HEK293 (cell line): ENCODE results near the gene BCL2L11.

Experiments
- CTCF ChIA-PET: fragments of 350-600 bp; formaldehyde crosslinking; extraction: SDS; loops from one replicate; lab custom pipeline; 2021; ENCODE audit warnings: antibody characterized with exemption; lab: Yijun Ruan, JAX
- POLR2A ChIA-PET: fragments of 300-600 bp; formaldehyde crosslinking; extraction: SDS; loops from one replicate; lab custom pipeline; 2020; ENCODE audit warnings: antibody characterized with exemption, inconsistent platforms; lab: Yijun Ruan, JAX
- H3K27ac ChIP-seq: fragments of 200-500 bp; sonication (Bioruptor generic); 2 replicates; pipeline ENCODE4 v1.5.1; 2014; ENCODE audit warnings: low read depth, low read length, control low read depth, inconsistent platforms; ENCODE audit errors: extremely low read depth
- H3K36me3 ChIP-seq, 2 experiments: fragments of 200-500 bp in 1 of 2; sonication (Bioruptor generic) in 1 of 2; 1 replicate in 1 of 2; 2 replicates in 1 of 2; pipeline ENCODE4 v1.5.1; 2014 to 2017; ENCODE audit warnings: inconsistent platforms in 2 of 2, low read length in 2 of 2; ENCODE audit not compliant: control insufficient read depth in 2 of 2, insufficient read depth in 1 of 2
- H3K4me1 ChIP-seq: fragments of 200-500 bp; sonication (Bioruptor generic); 2 replicates; pipeline ENCODE4 v1.5.1; 2014; ENCODE audit warnings: mild to moderate bottlenecking, low read length, inconsistent platforms; ENCODE audit not compliant: control insufficient read depth, insufficient read depth
- H3K4me3 ChIP-seq: 2 replicates; pipeline ENCODE4 v1.5.1; 2011; ENCODE audit warnings: low read depth, mild to moderate bottlenecking, control low read depth, low read length, moderate library complexity
- H3K9me3 ChIP-seq: fragments of 200-500 bp; sonication (Bioruptor generic); 2 replicates; pipeline ENCODE4 v1.5.1; 2014; ENCODE audit warnings: low read depth, low read length, inconsistent platforms; ENCODE audit not compliant: control insufficient read depth, insufficient read depth
- AEBP2 ChIP-seq: fragments of 450-650 bp; formaldehyde crosslinking; IDR thresholded peaks from 2 replicates; pipeline ENCODE4 v1.5.1; 2016; ENCODE audit warnings: missing biosample characterization, missing genetic modification characterization, borderline replicate concordance
- GLIS1 ChIP-seq: fragments of 450-650 bp; formaldehyde crosslinking; IDR thresholded peaks from 2 replicates; pipeline ENCODE4 v1.5.1; 2016; ENCODE audit warnings: missing biosample characterization, missing genetic modification characterization
- PRDM6 ChIP-seq: fragments of 450-650 bp; formaldehyde crosslinking; IDR thresholded peaks from 2 replicates; pipeline ENCODE4 v1.5.1; 2017; ENCODE audit warnings: missing biosample characterization, missing genetic modification characterization
- YY2 ChIP-seq: fragments of 450-650 bp; formaldehyde crosslinking; IDR thresholded peaks from 2 replicates; pipeline ENCODE4 v1.5.1; 2016; ENCODE audit warnings: missing biosample characterization, missing genetic modification characterization
- ZBTB11 ChIP-seq: fragments of 450-650 bp; formaldehyde crosslinking; conservative IDR thresholded peaks from 2 replicates; pipeline ENCODE4 v1.5.1; 2016; ENCODE audit warnings: low read depth, missing biosample characterization, missing genetic modification characterization
- ZBTB17 ChIP-seq: fragments of 450-650 bp; formaldehyde crosslinking; IDR thresholded peaks from 2 replicates; pipeline ENCODE4 v1.5.1; 2016; ENCODE audit warnings: missing biosample characterization, missing genetic modification characterization
- ZBTB6 ChIP-seq: fragments of 450-650 bp; formaldehyde crosslinking; IDR thresholded peaks from 2 replicates; pipeline ENCODE4 v1.5.1; 2017; ENCODE audit warnings: missing biosample characterization, missing genetic modification characterization
- ZBTB8A ChIP-seq: fragments of 450-650 bp; formaldehyde crosslinking; IDR thresholded peaks from 2 replicates; pipeline ENCODE4 v1.5.1; 2016; ENCODE audit warnings: missing biosample characterization, missing genetic modification characterization
- ZIC2 ChIP-seq: fragments of 450-650 bp; formaldehyde crosslinking; IDR thresholded peaks from 2 replicates; pipeline ENCODE4 v1.5.1; 2016; ENCODE audit warnings: missing biosample characterization, missing genetic modification characterization
- ZNF132 ChIP-seq: fragments of 450-650 bp; formaldehyde crosslinking; IDR thresholded peaks from 2 replicates; pipeline ENCODE4 v1.5.1; 2017; ENCODE audit warnings: missing biosample characterization, missing genetic modification characterization, borderline replicate concordance
- ZNF148 ChIP-seq: fragments of 450-650 bp; formaldehyde crosslinking; IDR thresholded peaks from 2 replicates; pipeline ENCODE4 v1.5.0; 2017; ENCODE audit warnings: missing biosample characterization, missing genetic modification characterization, borderline replicate concordance
- ZNF19 ChIP-seq: fragments of 450-650 bp; formaldehyde crosslinking; IDR thresholded peaks from 2 replicates; pipeline ENCODE4; 2016; ENCODE audit warnings: missing biosample characterization, missing genetic modification characterization, low read depth
- ZNF335 ChIP-seq: fragments of 450-650 bp; formaldehyde crosslinking; conservative IDR thresholded peaks from 2 replicates; pipeline ENCODE4 v1.5.1; 2016; ENCODE audit warnings: missing biosample characterization, missing genetic modification characterization
- ZNF48 ChIP-seq: fragments of 450-650 bp; formaldehyde crosslinking; IDR thresholded peaks from 2 replicates; pipeline ENCODE4 v1.5.1; 2016; ENCODE audit warnings: missing biosample characterization, missing genetic modification characterization
- ZNF514 ChIP-seq: fragments of 450-650 bp; formaldehyde crosslinking; IDR thresholded peaks from 2 replicates; pipeline ENCODE4 v1.5.1; 2016; ENCODE audit warnings: missing biosample characterization, missing genetic modification characterization
- ZNF571 ChIP-seq: fragments of 450-650 bp; formaldehyde crosslinking; IDR thresholded peaks from 2 replicates; pipeline ENCODE4 v1.5.0; 2017; ENCODE audit warnings: missing biosample characterization, missing genetic modification characterization
- ZNF596 ChIP-seq: fragments of 450-650 bp; IDR thresholded peaks from 2 replicates; pipeline ENCODE4 v1.5.0; 2018; ENCODE audit warnings: missing biosample characterization, mild to moderate bottlenecking, missing genetic modification characterization, moderate library complexity

Gene BCL2L11

GRCh38 chr2:111100087-111100764, 20.5 kb upstream of the BCL2L11 start:
- Histone ChIP-seq H3K36me3 (no peaks in the 10 kb centered on the region), H3K9me3 (no peaks in the 10 kb centered on the region), H3K4me3 (no peak overlapping the region), H3K4me1 (peaks cover 3% of the 10 kb centered on the region; the same call in 1 of the 2 replicates), H3K27ac (no peak overlapping the region)
- peak; percentile 39; the same call in 1 of the 2 replicates for TF ChIP-seq GLIS1 (tag by site-specific recombination)
- no peak for TF ChIP-seq ZBTB17 (tag by site-specific recombination)
- peak; percentile 35; the same call in 1 of the 2 replicates for TF ChIP-seq ZIC2 (tag by site-specific recombination)
- no peak for TF ChIP-seq ZNF571 (tag by site-specific recombination)
- TF ChIP-seq ZNF335 (tag by site-specific recombination) = 0 out of 2 replicates have a peak, but pooled peaks have one; percentile 26
- TF ChIP-seq ZNF514 (tag by site-specific recombination) = no peak
- POLR2A ChIA-PET = no interaction called here
- CTCF ChIA-PET = interaction anchor here (0.6 to 1.0 kb wide), 3 partner anchors 17 to 599 kb away, joined by 3 to 4 read pairs (median 3); no protein-coding TSS in a partner anchor

- no peak overlapping the region for H3K27ac ChIP-seq
- POLR2A ChIA-PET = no interaction called here
- no peaks in the 10 kb centered on the region for H3K36me3 ChIP-seq
- no peaks in the 10 kb centered on the region for H3K9me3 ChIP-seq
- TF ChIP-seq ZNF132 (no peak), PRDM6 (no peak), ZNF148 (tag by site-specific recombination) (no peak)
- TF ChIP-seq, all 188 proteins: peak for 0
- CTCF ChIA-PET = no interaction called here
- Histone ChIP-seq H3K4me3 (no peak overlapping the region), H3K4me1 (peaks cover 3% of the 10 kb centered on the region; the same call in 1 of the 2 replicates)
Observed at GRCh38 chr2:111100765-111101162, 19.9 kb upstream of the BCL2L11 start.

GRCh38 chr2:111101592-111101991, 19.1 kb upstream of the BCL2L11 start:
- peaks cover 3% of the 10 kb centered on the region; the same call in 1 of the 2 replicates for H3K4me1 ChIP-seq
- H3K27ac ChIP-seq = no peak overlapping the region
- no peaks in the 10 kb centered on the region for H3K36me3 ChIP-seq
- CTCF ChIA-PET = no interaction called here
- POLR2A ChIA-PET = no interaction called here
- H3K9me3 ChIP-seq = no peaks in the 10 kb centered on the region
- H3K4me3 ChIP-seq = no peak overlapping the region
- TF ChIP-seq AEBP2 (tag by site-specific recombination) (no peak), PRDM6 (no peak), ZBTB8A (tag by site-specific recombination) (no peak), YY2 (no peak), ZBTB6 (tag by site-specific recombination) (no peak), ZNF48 (tag by site-specific recombination) (no peak), ZBTB11 (tag by site-specific recombination) (no peak), ZNF19 (tag by site-specific recombination) (no peak), ZNF596 (no peak)
